ENCODE results near the gene MCEE. TPM values are rescaled to one million over a fixed set of nuclear protein-coding genes. Genes with fewer than 3 reads are reported as not detected.
A peak's percentile ranks its signal among the peaks of the same experiment; 100 is the strongest.

MCEE gene
- polyA plus RNA-seq, 1 experiment = 18.1 TPM

DNA sequence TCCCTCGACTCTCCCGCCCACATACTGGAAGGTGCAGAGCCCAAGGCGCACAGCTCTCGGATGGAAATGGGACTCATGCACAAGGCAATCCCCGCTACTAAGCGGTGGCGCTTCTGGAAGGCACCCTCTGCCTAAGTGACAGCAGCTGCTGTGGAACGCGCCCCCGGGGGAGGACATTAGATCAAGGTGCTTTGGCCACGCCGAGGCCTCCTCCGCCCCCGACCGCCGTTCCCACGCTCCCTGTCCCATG, 202 bp downstream of the MCEE start:
- Histone ChIP-seq H3K4me3 (ENCODE audit: low read depth, low read length) (peak overlapping the region; percentile 98), H3K27me3 (ENCODE audit: control insufficient read depth, insufficient read depth, low read length) (no peaks in the 10 kb centered on the region), H3K9me3 (ENCODE audit: control insufficient read depth, insufficient read depth, low read length) (peaks cover 2% of the 10 kb centered on the region; the same call in 1 of the 2 replicates), H3K27ac (ENCODE audit: low read depth, low read length) (peak overlapping the region; percentile 97)
- TF ChIP-seq, protein P1, sequence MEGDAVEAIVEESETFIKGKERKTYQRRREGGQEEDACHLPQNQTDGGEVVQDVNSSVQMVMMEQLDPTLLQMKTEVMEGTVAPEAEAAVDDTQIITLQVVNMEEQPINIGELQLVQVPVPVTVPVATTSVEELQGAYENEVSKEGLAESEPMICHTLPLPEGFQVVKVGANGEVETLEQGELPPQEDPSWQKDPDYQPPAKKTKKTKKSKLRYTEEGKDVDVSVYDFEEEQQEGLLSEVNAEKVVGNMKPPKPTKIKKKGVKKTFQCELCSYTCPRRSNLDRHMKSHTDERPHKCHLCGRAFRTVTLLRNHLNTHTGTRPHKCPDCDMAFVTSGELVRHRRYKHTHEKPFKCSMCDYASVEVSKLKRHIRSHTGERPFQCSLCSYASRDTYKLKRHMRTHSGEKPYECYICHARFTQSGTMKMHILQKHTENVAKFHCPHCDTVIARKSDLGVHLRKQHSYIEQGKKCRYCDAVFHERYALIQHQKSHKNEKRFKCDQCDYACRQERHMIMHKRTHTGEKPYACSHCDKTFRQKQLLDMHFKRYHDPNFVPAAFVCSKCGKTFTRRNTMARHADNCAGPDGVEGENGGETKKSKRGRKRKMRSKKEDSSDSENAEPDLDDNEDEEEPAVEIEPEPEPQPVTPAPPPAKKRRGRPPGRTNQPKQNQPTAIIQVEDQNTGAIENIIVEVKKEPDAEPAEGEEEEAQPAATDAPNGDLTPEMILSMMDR (IDR thresholded peaks at IDR 0.05; ENCODE audit: low read depth, low read length) = no peak
- peak; percentile 0 for DNase-seq (ENCODE audit: low read depth, low spot score)
- POLR2A ChIA-PET = interaction anchor here (0.6 to 3.4 kb wide), 5 partner anchors 15 to 202 kb away, joined by 3 to 33 read pairs (median 4); partner anchors contain the start of genes NAGK and ZNF638
- CTCF ChIA-PET = interaction anchor here (1.0 kb wide), 1 partner anchor 29 kb away, joined by 3 read pairs; no protein-coding TSS in a partner anchor

DNA sequence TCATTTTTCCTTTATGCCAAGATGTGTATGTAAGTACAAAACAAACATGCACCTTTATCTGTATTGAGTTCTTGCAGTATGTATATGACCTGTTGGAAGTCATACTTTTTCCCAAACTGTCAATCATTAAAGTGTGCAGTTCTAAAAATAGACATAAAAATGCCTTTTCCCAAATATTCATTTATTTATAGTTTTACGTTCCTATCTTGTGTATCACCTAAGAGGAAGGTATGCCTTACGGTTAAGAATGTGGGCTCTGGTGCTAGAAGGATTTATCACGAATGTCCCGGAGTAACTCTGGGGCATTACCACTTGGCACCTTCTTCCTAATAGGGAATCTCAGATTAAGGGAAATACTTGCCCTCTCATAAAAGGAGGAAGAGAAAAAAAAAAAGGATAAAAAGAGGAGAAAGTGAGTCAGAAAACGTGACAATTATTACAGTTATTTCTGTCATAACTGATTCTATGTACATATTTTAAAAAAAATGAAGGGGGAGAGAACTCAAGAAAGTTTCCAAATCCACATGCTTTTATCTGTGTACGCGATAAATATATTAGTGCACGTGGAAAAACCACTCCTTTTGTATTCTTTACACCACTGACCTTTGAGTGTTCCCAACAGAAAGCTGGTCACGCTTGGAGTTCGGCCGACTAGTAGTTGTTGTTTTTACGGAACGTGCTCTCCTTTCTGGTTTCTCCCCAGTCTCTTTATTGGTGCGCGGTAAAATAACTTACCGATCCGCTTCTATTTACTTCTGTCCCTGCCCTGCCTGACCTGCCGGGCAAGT, 721 bp downstream of the MCEE start:
- ChIA-PET CTCF (interaction anchor here (1.0 to 1.2 kb wide), 3 partner anchors 28 to 128 kb away, joined by 3 read pairs; no protein-coding TSS in a partner anchor), POLR2A (interaction anchor here (0.6 to 3.4 kb wide), 5 partner anchors 14 to 202 kb away, joined by 3 to 33 read pairs (median 4); partner anchors contain the start of genes NAGK and ZNF638)
- H3K27me3 ChIP-seq (ENCODE audit: control insufficient read depth, insufficient read depth, low read length) = no peaks in the 10 kb centered on the region
- H3K4me3 ChIP-seq (ENCODE audit: low read depth, low read length) = peak overlapping the region; percentile 98
- DNase-seq (ENCODE audit: low read depth, low spot score) = no peak
- TF ChIP-seq, protein P1 (IDR thresholded peaks at IDR 0.05; ENCODE audit: low read depth, low read length) = no peak
- H3K9me3 ChIP-seq (ENCODE audit: control insufficient read depth, insufficient read depth, low read length) = peaks cover 2% of the 10 kb centered on the region; the same call in 1 of the 2 replicates
- peak overlapping the region; percentile 97 for H3K27ac ChIP-seq (ENCODE audit: low read depth, low read length)

DNA sequence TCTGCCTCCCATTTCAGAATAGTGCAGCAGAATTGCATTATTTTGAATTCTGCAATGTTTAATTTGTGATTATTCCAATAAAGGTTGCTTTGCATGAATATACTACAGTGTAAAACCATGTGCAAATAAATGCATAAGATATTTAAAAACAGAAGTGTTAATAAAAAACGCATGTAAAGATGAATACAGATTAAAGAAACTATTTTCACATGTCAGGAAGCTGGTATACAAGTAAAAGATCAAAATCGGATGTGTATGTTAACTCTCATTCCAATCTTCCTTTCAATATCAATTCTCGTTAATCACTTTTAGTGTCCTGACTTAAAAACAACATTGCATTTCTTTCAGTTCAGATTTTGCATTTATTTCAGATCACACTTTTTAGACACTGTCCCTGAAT, 3.1 kb downstream of the MCEE start:
- H3K4me3 ChIP-seq (ENCODE audit: low read depth, low read length) = no peak overlapping the region
- TF ChIP-seq, protein P1 (IDR thresholded peaks at IDR 0.05; ENCODE audit: low read depth, low read length) = no peak
- no peak overlapping the region for H3K27ac ChIP-seq (ENCODE audit: low read depth, low read length)
- no peak for DNase-seq (ENCODE audit: low read depth, low spot score)
- CTCF ChIA-PET = interaction anchor here (0.6 to 1.8 kb wide), 2 partner anchors 26 to 677 kb away, joined by 4 to 11 read pairs; no protein-coding TSS in a partner anchor
- H3K9me3 ChIP-seq (ENCODE audit: control insufficient read depth, insufficient read depth, low read length) = peaks cover 2% of the 10 kb centered on the region; the same call in 1 of the 2 replicates
- no peaks in the 10 kb centered on the region for H3K27me3 ChIP-seq (ENCODE audit: control insufficient read depth, insufficient read depth, low read length)
- POLR2A ChIA-PET = no interaction called here

DNA sequence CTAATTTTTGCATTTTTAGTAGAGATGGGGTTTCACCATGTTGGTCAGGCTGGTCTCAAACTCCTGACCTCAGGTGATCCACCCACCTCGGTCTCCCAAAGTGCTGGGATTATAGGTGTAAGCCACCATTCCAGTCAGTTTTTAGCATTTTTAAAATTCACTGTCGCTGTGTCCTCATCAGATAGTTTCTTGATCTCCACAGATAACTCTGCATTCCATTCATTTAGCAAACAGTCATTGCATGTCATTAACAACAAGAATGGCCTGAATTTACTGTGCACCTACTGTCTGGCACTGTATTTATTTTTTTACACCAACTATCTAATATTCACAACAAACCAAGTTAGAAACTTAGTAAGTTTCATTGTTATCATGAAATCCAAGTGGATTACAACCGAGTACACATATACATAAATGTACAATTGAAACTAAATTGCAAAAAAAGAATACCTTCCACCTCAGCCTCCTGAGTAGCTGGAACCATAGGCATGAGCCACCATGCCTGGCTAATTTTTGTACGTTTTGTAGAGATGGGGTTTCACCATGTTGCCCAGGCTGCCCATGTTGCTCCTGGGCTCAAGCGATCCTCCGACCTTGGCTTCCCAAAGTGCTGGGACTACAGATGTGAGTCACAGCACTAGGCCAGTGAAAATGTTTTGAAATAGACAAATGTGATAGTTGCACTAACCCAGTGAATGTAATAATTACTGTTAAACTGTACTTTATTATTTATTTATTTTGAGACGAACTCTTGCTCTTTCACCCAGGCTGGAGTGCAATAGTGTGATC, 4.3 kb downstream of the MCEE start:
- POLR2A ChIA-PET = no interaction called here
- CTCF ChIA-PET = interaction anchor here (0.6 to 1.8 kb wide), 3 partner anchors 25 to 141 kb away, joined by 3 to 11 read pairs (median 4); no protein-coding TSS in a partner anchor
- Histone ChIP-seq H3K9me3 (ENCODE audit: control insufficient read depth, insufficient read depth, low read length) (peaks cover 2% of the 10 kb centered on the region; the same call in 1 of the 2 replicates), H3K4me3 (ENCODE audit: low read depth, low read length) (no peak overlapping the region), H3K27me3 (ENCODE audit: control insufficient read depth, insufficient read depth, low read length) (no peaks in the 10 kb centered on the region), H3K27ac (ENCODE audit: low read depth, low read length) (no peak overlapping the region)
- DNase-seq (ENCODE audit: low read depth, low spot score) = no peak
- TF ChIP-seq, protein P1 (IDR thresholded peaks at IDR 0.05; ENCODE audit: low read depth, low read length) = no peak
